ENCODE measurements around the gene SVOP. TPM values are rescaled to one million over a fixed set of nuclear protein-coding genes. Genes with fewer than 3 reads are reported as not detected.

SVOP gene
- total and polyA plus RNA-seq, 2 donors from 2014 or later = 0.04 TPM; not detected in 1

GRCh38 chr12:108975024-108975593 lies 45.8 kb downstream of the SVOP start:
- Histone ChIP-seq H3K36me3 (ENCODE audit: control insufficient read depth in 2 of 3, insufficient read depth in 3 of 3, low read length in 3 of 3) (no peaks in the 10 kb centered on the region), H3K9me3 (ENCODE audit: control insufficient read depth in 2 of 3, insufficient read depth in 1 of 3, low read length in 3 of 3) (no peaks in the 10 kb centered on the region), H3K27me3 (ENCODE audit: control insufficient read depth, insufficient read depth, low read length) (no peaks in the 10 kb centered on the region), H3K4me1 (ENCODE audit: control insufficient read depth in 2 of 3, insufficient read depth in 2 of 3, low read depth in 1 of 3, low read length in 3 of 3) (no peaks in the 10 kb centered on the region), H3K4me3 (ENCODE audit: low read length in 3 of 3) (no peak overlapping the region), H3K27ac (ENCODE audit: low read depth in 2 of 2, low read length in 2 of 2) (no peak overlapping the region), H3K9ac (ENCODE audit: low read length in 3 of 3) (no peak overlapping the region)
- FAIRE-seq (no peak), DNase-seq (no peak)
- intact Hi-C loops (cut with DNase I) = no loop called here
- no peak for TF ChIP-seq CTCF (IDR thresholded peaks at IDR 0.05; ENCODE audit: borderline replicate concordance, extremely low read depth, insufficient read depth)

GRCh38 chr12:108973629-108974152 lies 47.2 kb downstream of the SVOP start:
- FAIRE-seq (no peak), DNase-seq (no peak)
- Histone ChIP-seq H3K9me3 (ENCODE audit: control insufficient read depth in 2 of 3, insufficient read depth in 1 of 3, low read length in 3 of 3) (no peaks in the 10 kb centered on the region), H3K4me1 (ENCODE audit: control insufficient read depth in 2 of 3, insufficient read depth in 2 of 3, low read depth in 1 of 3, low read length in 3 of 3) (no peaks in the 10 kb centered on the region), H3K36me3 (ENCODE audit: control insufficient read depth in 2 of 3, insufficient read depth in 3 of 3, low read length in 3 of 3) (no peaks in the 10 kb centered on the region), H3K4me3 (ENCODE audit: low read length in 3 of 3) (no peak overlapping the region), H3K27me3 (ENCODE audit: control insufficient read depth, insufficient read depth, low read length) (no peaks in the 10 kb centered on the region), H3K9ac (ENCODE audit: low read length in 3 of 3) (no peak overlapping the region), H3K27ac (ENCODE audit: low read depth in 2 of 2, low read length in 2 of 2) (no peak overlapping the region)
- intact Hi-C loops (cut with DNase I) = no loop called here
- TF ChIP-seq CTCF (IDR thresholded peaks at IDR 0.05; ENCODE audit: borderline replicate concordance, extremely low read depth, insufficient read depth) = no peak

GRCh38 chr12:108972358-108972757 lies 48.5 kb downstream of the SVOP start:
- H3K4me3 ChIP-seq (ENCODE audit: low read length in 3 of 3) = no peak overlapping the region
- H3K9me3 ChIP-seq (ENCODE audit: control insufficient read depth in 2 of 3, insufficient read depth in 1 of 3, low read length in 3 of 3) = no peaks in the 10 kb centered on the region
- no peaks in the 10 kb centered on the region for H3K27me3 ChIP-seq (ENCODE audit: control insufficient read depth, insufficient read depth, low read length)
- no peak overlapping the region for H3K27ac ChIP-seq (ENCODE audit: low read depth in 2 of 2, low read length in 2 of 2)
- peak in 3 of 5 donors; percentile 12 to 38 (median 34) for DNase-seq
- TF ChIP-seq CTCF (IDR thresholded peaks at IDR 0.05; ENCODE audit: borderline replicate concordance, extremely low read depth, insufficient read depth) = no peak
- H3K4me1 ChIP-seq (ENCODE audit: control insufficient read depth in 2 of 3, insufficient read depth in 2 of 3, low read depth in 1 of 3, low read length in 3 of 3) = no peaks in the 10 kb centered on the region
- no peak overlapping the region for H3K9ac ChIP-seq (ENCODE audit: low read length in 3 of 3)
- intact Hi-C loops (cut with DNase I) = no loop called here
- H3K36me3 ChIP-seq (ENCODE audit: control insufficient read depth in 2 of 3, insufficient read depth in 3 of 3, low read length in 3 of 3) = no peaks in the 10 kb centered on the region
- FAIRE-seq = no peak

DNA sequence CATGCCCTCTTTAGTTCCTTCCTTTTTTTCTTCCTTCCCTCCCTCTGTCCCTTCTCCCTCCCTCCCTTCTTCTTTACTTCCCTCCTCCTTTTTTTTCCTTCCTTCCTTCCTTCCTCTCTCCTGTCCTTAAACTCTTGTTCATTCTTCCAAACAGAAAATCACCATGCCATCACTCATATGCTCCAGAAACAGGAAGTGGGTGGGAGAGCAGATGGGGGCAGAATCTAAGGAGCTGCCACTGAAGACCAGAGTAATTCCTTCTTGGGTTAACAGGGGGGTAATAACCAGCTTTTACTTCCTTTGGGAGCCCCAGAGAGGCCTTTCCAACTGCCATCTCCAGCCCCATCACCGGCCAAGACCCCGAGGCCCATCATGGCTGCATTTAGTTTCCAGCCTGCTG lies 51.2 kb downstream of the SVOP start:
- H3K4me1 ChIP-seq (ENCODE audit: control insufficient read depth in 2 of 3, insufficient read depth in 2 of 3, low read depth in 1 of 3, low read length in 3 of 3) = no peaks in the 10 kb centered on the region
- no peak overlapping the region for H3K9ac ChIP-seq (ENCODE audit: low read length in 3 of 3)
- intact Hi-C loops (cut with DNase I) = no loop called here
- no peaks in the 10 kb centered on the region for H3K9me3 ChIP-seq (ENCODE audit: control insufficient read depth in 2 of 3, insufficient read depth in 1 of 3, low read length in 3 of 3)
- H3K36me3 ChIP-seq (ENCODE audit: control insufficient read depth in 2 of 3, insufficient read depth in 3 of 3, low read length in 3 of 3) = no peaks in the 10 kb centered on the region
- no peaks in the 10 kb centered on the region for H3K27me3 ChIP-seq (ENCODE audit: control insufficient read depth, insufficient read depth, low read length)
- no peak for FAIRE-seq
- no peak overlapping the region for H3K4me3 ChIP-seq (ENCODE audit: low read length in 3 of 3)
- DNase-seq = no peak
- no peak overlapping the region for H3K27ac ChIP-seq (ENCODE audit: low read depth in 2 of 2, low read length in 2 of 2)
- no peak for TF ChIP-seq CTCF (IDR thresholded peaks at IDR 0.05; ENCODE audit: borderline replicate concordance, extremely low read depth, insufficient read depth)

All from kidney (tissue), 14 donors.